Testis (tissue), 3 donors: Measurements from ENCODE around the gene TGM1. TPM values are rescaled to one million over a fixed set of nuclear protein-coding genes. Genes with fewer than 3 reads are reported as not detected.

ENCODE experiments used
- DNase-seq: peaks from one replicate; pipeline ENCODE4 v3.0.0-alpha.2; 2019
- H3K27ac ChIP-seq, 2 donors: fragments of 200-600 bp; sonication (generic); one replicate each; pipeline ENCODE4 v1.5.1; 2019
- H3K27me3 ChIP-seq: fragments of 200-600 bp; sonication (generic); one replicate; pipeline ENCODE4 v1.5.1; 2019
- H3K36me3 ChIP-seq: fragments of 200-600 bp; sonication (generic); one replicate; pipeline ENCODE4 v1.5.1; 2017; ENCODE audit warnings: low read depth; ENCODE audit errors: missing control alignments
- H3K4me1 ChIP-seq: fragments of 200-600 bp; sonication (generic); one replicate; pipeline ENCODE4 v1.5.1; 2019
- H3K4me3 ChIP-seq, 2 donors: fragments of 200-600 bp; sonication (generic); one replicate each; pipeline ENCODE4 v1.5.1; 2017 to 2019
- H3K9me3 ChIP-seq: fragments of 200-600 bp; sonication (generic); one replicate; pipeline ENCODE4 v1.5.1; 2017
- CTCF ChIP-seq, 3 experiments: fragments of 450-650 bp in 2 of 3; fragments of 200-600 bp in 1 of 3; sonication (generic) in 1 of 3; IDR thresholded peaks; one replicate each; pipeline ENCODE4 v1.5.1; 2016 to 2019; ENCODE audit warnings: antibody characterized with exemption in 3 of 3, mild to moderate bottlenecking in 2 of 3, moderate library complexity in 1 of 3
- POLR2A ChIP-seq: fragments of 450-650 bp; IDR thresholded peaks from one replicate; pipeline ENCODE4 v1.6.1; 2017; ENCODE audit warnings: antibody characterized with exemption, mild to moderate bottlenecking, moderate library complexity
- WGBS, 2 donors: methylation state at CpG; one replicate each; pipeline ENCODE4 v1.1.5; 2018; 5-methylcytosine and 5-hydroxymethylcytosine counted together
- intact Hi-C: fragments of 100-400 bp; cut with DNase I; formaldehyde crosslinking; loops from one replicate; pipeline ENCODE4 v1.15.1; 2023; ENCODE audit warnings: low total_unique reads
- polyA plus RNA-seq: library from polyadenylated mRNA; stranded (reverse); fragments of 350-450 nt; fragmentation: Illumina TruSeq; extraction: RNeasy Lipid Tissue Mini Kit (QIAGEN cat#74804); gene quantifications from one replicate; pipeline ENCODE4 v1.2.3, GENCODE V29; 2014; ENCODE audit warnings: low read depth, low replicate concordance; ENCODE audit not compliant: insufficient read depth
- total RNA-seq, 2 donors: library from RNA; depleted of rRNA; stranded (reverse); fragments of >200 nt; gene quantifications; one replicate each; pipeline ENCODE4 v1.2.3, GENCODE V29; 2016

TGM1 gene
- total and polyA plus RNA-seq, 3 donors from 2014 or later, result 3.6 to 10.5 (median 5.4) TPM

GRCh38 chr14:24304019-24304387 is 41.0 kb upstream of the TGM1 start:
- H3K27me3 ChIP-seq, result no peaks in the 10 kb centered on the region
- H3K4me1 ChIP-seq, result peaks cover 6% of the 10 kb centered on the region
- no peak overlapping the region for H3K4me3 ChIP-seq
- intact Hi-C loops, result loop anchor here (5.0 kb wide), 1 partner anchor 62 kb away; the partner anchor contains the start of gene TINF2
- WGBS, 2 donors, result 92 to 96% methylated on average over 10 to 11 of the region's 11 CpGs
- no peaks in the 10 kb centered on the region for H3K36me3 ChIP-seq
- H3K27ac ChIP-seq, result no peak overlapping the region
- H3K9me3 ChIP-seq, result no peaks in the 10 kb centered on the region
- TF ChIP-seq CTCF (IDR thresholded peaks at IDR 0.05) (no peak), POLR2A (no peak)
- DNase-seq, result no peak

GRCh38 chr14:24300326-24300980 is 37.5 kb upstream of the TGM1 start:
- Histone ChIP-seq H3K27me3 (no peaks in the 10 kb centered on the region), H3K27ac (no peak overlapping the region), H3K4me1 (peaks cover 9% of the 10 kb centered on the region), H3K36me3 (no peaks in the 10 kb centered on the region), H3K4me3 (peak overlapping the region; percentile 73 to 89), H3K9me3 (no peaks in the 10 kb centered on the region)
- WGBS, 2 donors, result 19 to 22% methylated on average over 16 of the region's 16 CpGs
- TF ChIP-seq CTCF (IDR thresholded peaks at IDR 0.05) (no peak), POLR2A (no peak)
- DNase-seq, result no peak
- intact Hi-C loops, result loop anchor here (5.0 kb wide), 1 partner anchor 58 kb away; the partner anchor contains the start of gene TINF2

GRCh38 chr14:24299255-24300191 is 36.5 kb upstream of the TGM1 start, which contains the start of the genes DHRS1 and NOP9:
Gene DHRS1 (minus strand): TSS chr14:24299780. CDS start chr14:24299106, 674 bp downstream.
Gene NOP9 (plus strand): TSS chr14:24299850. CDS start chr14:24299955, 105 bp downstream.
- H3K27ac ChIP-seq, result peak within 1 kb of the TSS; percentile 65 to 82
- no peaks in the 10 kb centered on the region for H3K27me3 ChIP-seq
- H3K4me1 ChIP-seq, result peaks cover 9% of the 10 kb centered on the region
- no peaks in the 10 kb centered on the region for H3K9me3 ChIP-seq
- DNase-seq, result peak; percentile 95
- no peak for TF ChIP-seq POLR2A
- peak in 1 of 3 experiments; percentile 25 for TF ChIP-seq CTCF (IDR thresholded peaks at IDR 0.05)
- intact Hi-C loops, result loop anchor here (5.0 kb wide), 1 partner anchor 57 kb away; the partner anchor contains the start of gene TINF2
- H3K36me3 ChIP-seq, result no peaks in the 10 kb centered on the region
- 1% methylated on average over 12 to 74 of the region's 75 CpGs for WGBS, 2 donors
- peak within 1 kb of the TSS; percentile 73 to 89 for H3K4me3 ChIP-seq

- peaks cover 9% of the 10 kb centered on the region for H3K4me1 ChIP-seq
- WGBS, 2 donors, result 39 to 46% methylated on average over 7 of the region's 7 CpGs
- peak overlapping the region; percentile 65 to 82 for H3K27ac ChIP-seq
- no peak for TF ChIP-seq POLR2A
- TF ChIP-seq CTCF (IDR thresholded peaks at IDR 0.05), result no peak
- no peaks in the 10 kb centered on the region for H3K36me3 ChIP-seq
- H3K4me3 ChIP-seq, result peak overlapping the region; percentile 73 to 89
- intact Hi-C loops, result no loop called here
- DNase-seq, result no peak
- H3K9me3 ChIP-seq, result no peaks in the 10 kb centered on the region
- no peaks in the 10 kb centered on the region for H3K27me3 ChIP-seq
These were observed 35.9 kb upstream of the TGM1 start for GRCh38 chr14:24298892-24299254.
